Fibroblast of skin of left quadriceps (primary cell): ENCODE data around the gene NAV2.
"Not testable (repeated sequence)": the region's sequence is repeated elsewhere in the genome, so short reads cannot be mapped to it uniquely, and the experiment has no call there.

Source experiments
- DNase-seq, 2 experiments: peaks; one replicate each; pipeline ENCODE4 v3.0.0-alpha.2; 2013; ENCODE audit warnings: low read depth in 2 of 2

NAV2 gene

GRCh38 chr11:20055312-20055711 lies 342.7 kb downstream of the NAV2 start:
- peak in 1 of 2 experiments; percentile 11 for DNase-seq

GRCh38 chr11:20056109-20056949 lies 343.7 kb downstream of the NAV2 start:
- DNase-seq: no peak

GRCh38 chr11:20056950-20057943 lies 344.6 kb downstream of the NAV2 start:
- DNase-seq: peak; percentile 38 to 48

GRCh38 chr11:20058749-20059458 lies 346.3 kb downstream of the NAV2 start:
- no peak for DNase-seq

- DNase-seq: no peak
Measured at GRCh38 chr11:20059587-20060021, 347.0 kb downstream of the NAV2 start.

GRCh38 chr11:20060181-20060580 lies 347.5 kb downstream of the NAV2 start:
- DNase-seq: no peak

GRCh38 chr11:20060647-20061205 lies 348.1 kb downstream of the NAV2 start:
- no peak for DNase-seq

- no peak for DNase-seq
Measured at GRCh38 chr11:20061776-20062175, 349.1 kb downstream of the NAV2 start.

GRCh38 chr11:20064961-20065405 lies 352.3 kb downstream of the NAV2 start:
- DNase-seq: no peak

- no peak for DNase-seq
Measured at GRCh38 chr11:20065406-20065805, 352.8 kb downstream of the NAV2 start.

- DNase-seq: no peak
Measured at GRCh38 chr11:20066013-20066782, 353.6 kb downstream of the NAV2 start.

GRCh38 chr11:20066783-20067156 lies 354.1 kb downstream of the NAV2 start:
- DNase-seq: no peak

- no peak for DNase-seq
Measured at GRCh38 chr11:20067665-20068064, 355.0 kb downstream of the NAV2 start.

GRCh38 chr11:20068691-20069090 lies 356.1 kb downstream of the NAV2 start:
- DNase-seq: no peak

GRCh38 chr11:20070459-20070858 lies 357.8 kb downstream of the NAV2 start:
- no peak for DNase-seq

- no peak for DNase-seq
Measured at GRCh38 chr11:20075627-20076026, 363.0 kb downstream of the NAV2 start.

GRCh38 chr11:20078846-20079245 lies 366.2 kb downstream of the NAV2 start:
- DNase-seq: no peak

- no peak for DNase-seq
Measured at GRCh38 chr11:20080032-20080685, 367.5 kb downstream of the NAV2 start.

- DNase-seq: no peak
Measured at GRCh38 chr11:20081336-20081735, 368.7 kb downstream of the NAV2 start.

- not testable (repeated sequence) for DNase-seq
Measured at GRCh38 chr11:20083877-20084276, 371.2 kb downstream of the NAV2 start.
